Activated CD8-positive, alpha-beta memory T cell treated with anti-CD3 and anti-CD28 coated beads, Interleukin-2, amount 50 U/mL, for 48 hours (primary cell): ENCODE measurements around the gene S1PR4.

ENCODE experiments used
- DNase-seq: peaks from one replicate; pipeline ENCODE4 v3.0.0-alpha.2; 2020

The S1PR4 gene

GRCh38 chr19:3178377-3178972, at the start of gene S1PR4:
TSS of gene S1PR4 (plus strand) at chr19:3178769. CDS start at chr19:3178793, 24 bp downstream.
- DNase-seq: peak; percentile 84

GRCh38 chr19:3129112-3129511, 49.5 kb upstream of the S1PR4 start:
- DNase-seq: no peak

- no peak for DNase-seq
Observed at GRCh38 chr19:3131168-3131567, 47.4 kb upstream of the S1PR4 start.

- DNase-seq: peak; percentile 89
Observed at GRCh38 chr19:3132971-3133792, 45.4 kb upstream of the S1PR4 start.

- peak; percentile 63 for DNase-seq
Observed at GRCh38 chr19:3133793-3134116, 44.8 kb upstream of the S1PR4 start.

- peak; percentile 70 for DNase-seq
Observed at GRCh38 chr19:3135961-3136683, 42.4 kb upstream of the S1PR4 start, which contains the start of gene GNA15. TSS of gene GNA15 (plus strand) at chr19:3136033. CDS start at chr19:3136451, 418 bp downstream.

- DNase-seq: no peak
Observed at GRCh38 chr19:3136684-3137055, 41.9 kb upstream of the S1PR4 start.

- no peak for DNase-seq
Observed at GRCh38 chr19:3137119-3137518, 41.5 kb upstream of the S1PR4 start.

GRCh38 chr19:3138268-3138667, 40.3 kb upstream of the S1PR4 start:
- DNase-seq: no peak

GRCh38 chr19:3140667-3141038, 37.9 kb upstream of the S1PR4 start:
- no peak for DNase-seq

- no peak for DNase-seq
Observed at GRCh38 chr19:3142292-3142670, 36.3 kb upstream of the S1PR4 start.

GRCh38 chr19:3142781-3143337, 35.7 kb upstream of the S1PR4 start:
- no peak for DNase-seq

GRCh38 chr19:3145909-3146676, 32.5 kb upstream of the S1PR4 start:
- no peak for DNase-seq

- DNase-seq: peak; percentile 95
Observed at GRCh38 chr19:3146677-3147100, 31.9 kb upstream of the S1PR4 start.

- DNase-seq: no peak
Observed at GRCh38 chr19:3148503-3148902, 30.1 kb upstream of the S1PR4 start.

- DNase-seq: no peak
Observed at GRCh38 chr19:3149089-3149488, 29.5 kb upstream of the S1PR4 start.

- DNase-seq: no peak
Observed at GRCh38 chr19:3149526-3150505, 28.8 kb upstream of the S1PR4 start.

GRCh38 chr19:3150739-3151329, 27.7 kb upstream of the S1PR4 start:
- no peak for DNase-seq

- no peak for DNase-seq
Observed at GRCh38 chr19:3151563-3152418, 26.8 kb upstream of the S1PR4 start.

- DNase-seq: no peak
Observed at GRCh38 chr19:3152419-3152780, 26.2 kb upstream of the S1PR4 start.
